HPDE6-E6E7 (cell line): ENCODE measurements around the gene TSPAN9.

Source experiments
- DNase-seq: peaks from one replicate; pipeline ENCODE4 v3.0.0; 2011; ENCODE audit warnings: missing footprints; ENCODE audit errors: extremely low spot score

TSPAN9 gene

DNA sequence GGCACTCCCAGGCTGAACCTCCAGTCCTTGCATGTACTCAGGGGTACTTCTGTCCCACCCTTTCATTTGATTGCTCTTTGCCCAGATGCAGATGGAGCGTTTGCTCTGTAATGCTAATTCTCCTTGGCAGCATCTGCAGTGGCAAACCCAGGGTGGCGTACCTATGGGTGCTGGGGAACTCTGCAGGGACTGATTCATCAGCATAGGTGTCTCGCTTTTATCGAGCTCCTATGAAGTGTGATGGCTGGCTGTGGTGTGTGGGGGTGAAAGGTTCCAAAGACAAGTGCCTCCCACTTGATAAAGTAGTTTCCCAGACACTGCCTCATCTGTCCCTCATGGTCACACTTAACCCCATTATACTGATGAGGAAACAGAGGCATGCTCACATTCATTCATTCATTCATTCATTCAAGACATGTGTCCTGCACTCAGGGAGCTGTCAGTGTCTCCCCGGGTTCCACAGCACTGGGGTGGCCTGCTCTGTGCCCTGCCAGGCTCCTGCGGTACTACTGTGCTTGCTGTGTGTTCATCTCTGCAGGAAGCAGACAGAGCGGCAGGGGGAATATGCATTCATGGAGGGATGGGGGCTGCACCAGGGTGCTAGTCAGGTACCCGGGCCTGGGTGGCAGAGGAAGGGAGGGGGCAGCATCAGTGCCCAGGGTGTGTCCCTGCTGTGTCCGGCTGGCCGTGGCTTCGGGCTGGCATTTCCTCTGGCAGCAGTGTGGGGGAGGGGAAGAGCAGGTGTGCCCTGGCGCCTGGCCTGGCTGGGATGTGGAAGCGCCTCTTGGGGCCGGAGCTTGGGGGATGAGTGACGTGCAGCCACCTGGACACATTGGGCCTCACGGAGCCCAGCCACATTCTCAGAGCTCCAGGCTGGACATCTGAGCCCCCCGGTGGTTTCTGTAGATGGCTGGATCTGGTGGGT, 110.9 kb downstream of the TSPAN9 start:
- no peak for DNase-seq

DNA sequence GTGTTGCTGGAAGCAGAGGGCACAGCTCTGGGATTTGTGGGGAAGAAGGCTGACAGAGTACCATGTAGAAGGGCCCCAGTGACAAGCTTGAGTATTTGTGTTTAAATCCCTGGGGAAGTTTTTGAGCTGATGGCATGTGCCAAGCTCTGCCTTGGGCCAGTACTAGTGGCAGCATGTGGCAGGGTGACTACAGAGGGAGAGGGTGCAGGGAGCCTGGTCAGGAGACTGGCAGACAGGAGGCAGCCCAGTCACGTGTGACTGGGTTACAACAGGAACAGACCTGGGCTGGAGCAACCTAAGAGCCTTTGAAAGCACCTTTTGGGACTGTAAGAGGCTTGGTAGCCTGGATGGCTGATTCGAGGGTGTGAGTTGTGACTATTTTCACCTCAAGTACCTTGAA, 112.1 kb downstream of the TSPAN9 start:
- no peak for DNase-seq

DNA sequence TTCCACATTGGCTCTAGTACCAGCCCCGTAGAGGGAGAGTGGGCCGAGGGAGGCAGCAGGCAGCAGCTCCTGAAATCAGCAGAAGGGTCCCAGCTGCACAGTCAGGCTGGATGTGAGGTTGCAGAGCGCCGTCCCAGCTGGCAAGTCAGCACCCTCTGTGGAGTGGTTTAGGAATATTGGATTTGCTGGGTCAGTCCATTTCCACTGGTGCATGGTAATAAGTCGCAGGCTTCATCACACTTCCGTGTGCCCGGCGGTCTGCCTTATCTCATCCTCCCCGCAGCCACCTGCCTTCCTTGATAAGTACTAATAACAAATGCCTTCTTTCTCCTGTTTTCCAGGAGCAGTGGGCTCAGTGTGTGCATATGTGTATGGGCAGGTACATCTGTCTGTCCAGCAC, 112.9 kb downstream of the TSPAN9 start:
- no peak for DNase-seq

DNA sequence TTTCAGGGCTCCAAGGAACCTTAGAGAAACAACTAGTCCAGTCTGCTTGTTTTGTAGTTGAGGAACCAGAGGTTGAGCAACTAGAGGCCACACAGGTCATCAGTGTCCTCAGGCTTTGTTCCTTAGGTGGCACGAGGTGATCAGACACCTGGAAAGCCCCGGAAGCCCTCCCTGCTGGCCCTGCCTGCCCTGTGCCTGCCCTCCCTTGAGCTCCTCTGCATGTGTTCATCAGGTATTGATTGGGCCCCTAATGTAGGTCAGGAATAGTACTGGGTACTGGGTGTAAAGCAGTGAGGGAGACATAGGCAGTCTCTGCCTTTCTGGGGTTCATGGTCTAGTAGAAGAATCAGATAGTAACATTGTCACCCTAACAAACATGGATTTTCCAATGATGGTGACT, 114.3 kb downstream of the TSPAN9 start:
- DNase-seq, result no peak

DNA sequence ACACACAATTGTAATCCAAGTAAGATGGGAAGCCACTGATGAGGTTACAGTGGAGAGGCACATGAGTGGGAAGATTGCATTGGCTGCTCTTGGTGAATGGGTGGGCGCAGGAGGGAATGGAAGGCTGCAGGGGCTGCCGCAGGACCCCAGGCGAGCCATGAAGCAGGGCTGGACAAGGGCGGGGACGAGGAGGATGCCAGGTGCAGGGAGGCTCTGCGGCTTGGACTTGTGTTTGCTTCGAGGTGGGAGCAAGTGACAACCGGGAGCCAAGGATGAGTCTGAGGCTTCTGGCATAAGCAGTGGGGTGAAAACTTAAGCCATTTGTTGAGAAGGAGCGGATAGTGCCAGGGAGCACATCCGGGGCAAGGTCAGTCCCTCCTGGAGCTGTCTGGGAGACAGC, 115.0 kb downstream of the TSPAN9 start:
- DNase-seq, result no peak

DNA sequence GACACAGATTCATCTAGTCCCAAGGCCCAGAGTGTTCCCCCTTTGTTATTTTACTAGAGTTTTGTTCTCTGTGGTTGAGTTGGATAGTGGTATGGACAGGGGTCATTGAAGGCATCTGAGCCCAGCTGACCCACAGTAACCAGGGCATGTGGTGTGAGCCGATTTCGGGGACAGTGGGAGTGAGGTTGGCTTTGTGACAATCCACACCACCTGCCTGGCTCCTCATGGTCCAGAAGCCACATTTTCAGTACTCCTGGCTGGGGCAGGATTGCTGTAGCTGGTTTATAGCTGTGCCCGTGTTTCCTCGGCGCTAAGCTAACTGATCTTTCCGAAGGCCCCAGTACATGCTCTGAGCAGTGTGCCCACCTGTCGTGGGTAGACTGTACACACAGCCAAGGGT, 116.0 kb downstream of the TSPAN9 start:
- DNase-seq, result no peak

DNA sequence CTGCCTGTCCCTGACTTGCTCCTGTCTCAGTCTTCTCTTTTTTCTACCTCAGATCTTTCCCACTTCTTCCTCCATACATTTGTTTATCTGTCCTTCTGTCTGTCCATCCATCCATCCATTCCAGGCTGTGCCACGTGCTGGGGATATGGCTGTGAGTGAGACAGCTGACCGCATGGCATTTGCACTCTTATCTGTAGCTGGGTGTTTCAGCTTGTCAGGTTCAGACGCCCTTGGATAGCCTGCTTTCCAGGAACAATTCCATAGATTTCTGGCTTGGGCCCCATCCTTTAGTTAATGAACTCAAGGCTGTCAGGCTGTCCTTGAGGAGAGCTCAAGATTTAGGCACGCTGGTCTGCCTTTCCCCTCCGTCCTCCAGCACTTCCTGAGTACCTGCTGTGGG, 116.6 kb downstream of the TSPAN9 start:
- no peak for DNase-seq

DNA sequence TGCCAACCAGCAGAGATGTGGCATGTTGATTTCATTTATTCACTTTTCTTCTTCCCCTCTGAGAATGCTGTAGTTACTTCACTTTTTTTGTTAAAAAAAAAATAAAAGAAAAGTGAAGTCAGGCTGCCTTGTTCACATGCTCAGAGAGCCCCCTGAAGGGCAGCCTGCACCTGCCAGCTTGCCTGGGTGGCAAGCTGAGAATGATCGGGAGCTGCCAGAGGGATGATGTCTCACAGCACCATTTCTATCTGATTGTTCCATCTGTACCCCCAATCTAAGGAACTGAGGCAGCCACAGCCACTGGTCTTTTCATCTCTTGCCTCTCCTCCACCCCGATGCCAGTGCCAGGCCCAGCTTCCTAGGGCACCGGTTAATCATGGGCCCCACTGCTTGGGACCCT, 118.2 kb downstream of the TSPAN9 start:
- DNase-seq, result no peak

DNA sequence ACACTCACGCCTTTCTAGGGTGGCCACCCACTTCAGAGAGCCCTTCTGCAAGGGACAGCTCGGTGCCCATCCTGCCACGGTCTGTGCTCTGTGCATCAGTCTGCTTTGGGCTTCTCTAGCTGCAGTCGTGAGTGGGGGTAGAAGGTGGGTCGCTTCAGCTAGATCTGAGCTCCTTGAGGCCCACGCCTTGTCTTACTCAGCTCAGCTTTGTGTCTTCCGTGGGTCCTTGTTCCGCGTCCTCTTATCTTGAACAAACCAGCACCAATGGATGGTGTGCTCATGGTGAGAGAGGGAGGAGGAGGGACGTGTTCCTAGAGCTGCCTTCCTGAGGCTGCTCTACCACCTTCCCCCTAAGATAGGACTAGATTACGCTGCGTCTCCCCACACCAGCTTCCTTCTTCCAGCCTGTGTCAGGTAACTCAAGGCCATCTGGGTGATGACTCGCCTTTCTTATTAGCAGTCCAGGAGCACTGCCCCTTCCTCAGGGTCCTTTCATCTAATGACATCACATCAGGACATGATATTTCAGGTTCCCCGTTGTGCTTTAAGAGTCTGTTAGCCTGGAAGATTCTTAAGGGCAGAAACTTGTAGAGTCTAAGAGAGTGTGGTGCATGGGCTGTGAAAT, 118.8 kb downstream of the TSPAN9 start:
- no peak for DNase-seq

DNA sequence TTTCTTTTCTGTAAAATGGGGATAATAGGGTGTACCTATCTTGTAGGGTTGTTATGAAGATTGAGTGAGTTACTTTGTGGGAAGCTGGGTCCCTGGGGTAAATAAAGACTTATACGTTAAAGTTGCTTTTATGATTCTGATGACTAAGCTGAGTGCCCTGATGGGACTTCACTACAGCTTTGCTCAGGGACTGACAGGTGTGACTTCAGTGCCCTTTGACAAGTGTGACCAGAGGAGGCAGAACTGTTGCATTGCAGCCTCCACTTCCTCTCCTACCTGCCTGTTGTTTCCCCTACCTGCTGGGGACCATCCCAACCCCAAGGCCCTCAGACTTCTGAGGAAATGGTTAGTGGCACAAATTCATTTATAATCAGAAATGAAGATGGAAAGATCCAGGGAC, 119.3 kb downstream of the TSPAN9 start:
- DNase-seq, result no peak

DNA sequence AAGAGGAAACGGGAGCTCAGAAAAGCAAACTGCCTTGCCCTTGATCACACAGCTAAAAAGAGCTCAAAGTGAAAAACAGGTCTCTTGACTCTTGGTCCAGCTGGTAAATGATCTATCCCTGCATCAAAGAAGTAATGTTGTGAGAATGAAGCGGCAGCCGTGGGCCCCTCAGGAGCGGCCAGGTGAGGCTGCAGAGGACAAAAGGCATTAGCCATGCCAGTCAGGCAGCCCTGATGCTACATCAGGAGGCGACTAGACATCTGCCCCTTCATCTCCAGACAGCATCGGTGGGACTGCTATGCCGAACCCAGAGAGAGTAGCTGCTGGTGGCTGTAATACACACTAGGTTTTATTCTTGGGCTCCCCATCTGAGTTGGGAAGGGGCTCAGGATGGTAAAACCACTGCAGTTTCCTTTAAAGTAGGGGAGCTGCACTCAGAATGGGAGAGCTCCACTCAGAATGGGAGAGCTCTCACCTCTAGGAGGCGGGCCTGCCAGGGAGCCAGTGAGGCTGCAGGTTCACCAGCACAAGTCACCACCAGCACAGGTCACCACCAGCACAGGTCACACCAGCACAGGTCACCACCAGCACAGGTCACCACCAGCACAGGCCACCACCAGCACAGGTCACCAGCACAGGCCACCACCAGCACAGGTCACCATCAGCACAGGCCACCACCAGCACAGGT, 120.1 kb downstream of the TSPAN9 start:
- DNase-seq, result no peak

DNA sequence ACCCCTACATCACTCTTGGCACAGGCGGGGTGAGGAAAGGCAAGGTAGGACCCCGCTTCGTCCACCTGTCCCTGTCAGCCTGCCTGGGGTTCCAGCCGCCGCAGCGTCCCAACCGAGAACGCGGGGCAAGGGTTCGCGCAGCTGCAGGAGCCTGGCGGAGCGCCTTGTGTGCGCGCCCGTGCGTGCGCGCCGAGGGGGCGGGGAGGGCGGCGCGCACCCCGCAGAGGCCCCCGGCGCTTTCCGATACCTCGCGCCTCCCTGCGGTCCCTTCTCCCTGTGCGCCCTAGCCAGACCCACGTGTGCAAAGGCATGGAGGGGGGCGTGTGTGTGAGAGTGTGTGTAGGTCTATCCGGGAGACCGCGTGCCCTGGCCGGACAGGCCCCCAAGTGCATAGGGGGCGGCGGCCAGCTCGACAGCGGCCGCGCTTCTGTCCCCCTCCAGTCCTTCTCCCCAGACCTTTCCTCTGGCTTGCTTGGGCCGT, 122.4 kb downstream of the TSPAN9 start:
- no peak for DNase-seq

DNA sequence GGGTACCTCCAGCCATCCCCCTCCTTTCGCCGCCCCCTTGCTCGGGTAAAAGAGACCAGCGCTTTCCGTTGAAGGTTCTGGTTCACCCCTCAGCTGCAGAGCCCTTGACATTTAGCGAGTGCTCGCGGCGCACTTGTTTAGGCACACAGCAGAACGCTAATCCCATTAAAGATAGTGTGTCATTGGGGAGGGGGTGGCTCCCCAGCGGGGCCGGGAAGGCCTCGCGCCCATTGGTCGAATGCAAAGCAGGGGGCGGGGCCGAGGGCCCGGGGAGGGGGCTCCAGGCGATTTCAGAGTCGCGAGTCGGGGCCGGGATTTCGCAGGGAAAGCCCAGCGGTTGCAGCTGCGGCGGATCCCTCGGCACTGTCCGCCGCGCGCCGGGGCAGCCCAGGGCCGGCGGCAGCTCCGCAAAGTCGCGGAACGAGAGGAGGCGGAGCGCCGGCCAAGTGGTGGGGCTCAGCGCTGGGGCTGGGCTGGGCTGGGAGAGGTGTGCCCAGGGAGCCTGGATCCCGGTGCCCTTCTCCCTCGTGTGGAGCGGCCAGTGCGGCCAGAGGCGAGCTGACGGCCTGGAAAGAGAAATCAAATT, 122.9 kb downstream of the TSPAN9 start:
- no peak for DNase-seq

DNA sequence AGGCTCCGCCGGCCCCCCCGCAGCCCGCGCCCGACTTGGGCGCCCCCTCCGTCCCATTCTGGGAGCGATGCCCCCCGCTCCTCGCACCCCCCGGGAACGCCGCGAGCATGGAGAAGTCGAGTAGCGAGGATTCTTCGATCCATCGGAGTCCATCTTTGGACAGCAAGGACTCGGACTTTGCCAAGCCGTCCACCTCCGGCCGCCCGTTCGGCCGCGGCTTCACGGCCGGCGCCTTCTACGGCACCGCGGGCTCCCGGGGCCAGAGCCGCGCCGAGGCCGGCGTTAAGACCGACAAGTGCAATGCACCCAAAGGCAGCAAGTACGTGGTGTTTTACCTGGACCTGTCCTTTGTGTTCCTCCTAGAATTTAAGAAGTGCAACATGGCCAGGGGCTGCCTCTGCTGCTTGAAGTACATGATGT, 123.6 kb downstream of the TSPAN9 start:
- DNase-seq, result no peak

DNA sequence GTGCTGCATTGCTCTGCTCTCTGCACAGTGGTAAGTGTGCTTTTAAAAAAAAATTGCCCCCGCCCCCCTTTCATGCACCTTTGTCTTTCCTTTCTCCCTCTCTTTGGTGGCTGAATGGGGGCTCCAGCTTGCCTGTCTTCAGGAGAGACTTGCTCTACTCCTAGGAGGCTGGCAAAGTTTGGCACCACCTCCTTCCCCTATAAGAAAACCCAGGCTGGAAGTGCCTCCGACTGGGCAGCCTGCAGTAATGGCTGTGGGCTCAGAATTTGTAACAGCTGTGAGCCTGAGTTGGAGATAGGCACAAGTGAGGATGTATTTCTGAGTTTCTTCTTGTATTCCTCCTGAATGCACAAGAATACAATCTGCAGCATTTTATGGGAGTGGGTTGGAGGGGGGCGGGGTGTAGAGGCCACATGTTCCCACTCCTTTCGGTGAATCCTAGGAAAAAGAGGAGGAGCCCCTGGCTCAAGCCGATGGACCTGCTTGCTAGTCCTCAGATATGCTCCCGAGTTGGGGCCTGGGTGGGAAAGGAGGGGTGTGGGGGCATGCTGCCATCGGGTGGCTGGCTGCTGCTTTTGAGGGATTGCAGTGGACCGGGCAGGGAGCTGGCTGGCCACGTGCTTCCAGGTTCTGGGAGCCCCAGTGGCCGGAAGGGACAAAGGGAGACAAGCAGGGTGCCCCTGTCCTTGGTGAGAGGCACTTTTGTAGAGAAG, 124.3 kb downstream of the TSPAN9 start:
- no peak for DNase-seq

DNA sequence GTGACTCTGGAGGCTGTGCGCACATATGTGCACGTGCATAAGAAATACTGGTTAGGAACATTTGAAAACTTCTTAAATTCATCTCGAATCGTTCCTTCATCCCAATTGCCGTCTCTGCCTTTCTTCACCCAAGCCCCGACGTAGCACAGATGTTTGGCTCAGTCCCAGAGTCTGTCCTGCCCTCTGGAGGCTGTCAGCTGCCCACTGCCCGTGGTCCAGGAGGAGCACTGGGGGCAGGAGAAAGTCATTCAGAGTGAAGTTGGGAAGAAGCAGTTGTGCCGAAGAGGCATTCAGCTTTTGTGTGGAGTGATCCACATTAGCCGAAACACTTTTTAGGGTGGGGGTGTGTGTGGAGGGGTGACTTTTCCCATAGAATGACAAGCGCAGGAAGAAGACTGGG, 124.9 kb downstream of the TSPAN9 start:
- no peak for DNase-seq

DNA sequence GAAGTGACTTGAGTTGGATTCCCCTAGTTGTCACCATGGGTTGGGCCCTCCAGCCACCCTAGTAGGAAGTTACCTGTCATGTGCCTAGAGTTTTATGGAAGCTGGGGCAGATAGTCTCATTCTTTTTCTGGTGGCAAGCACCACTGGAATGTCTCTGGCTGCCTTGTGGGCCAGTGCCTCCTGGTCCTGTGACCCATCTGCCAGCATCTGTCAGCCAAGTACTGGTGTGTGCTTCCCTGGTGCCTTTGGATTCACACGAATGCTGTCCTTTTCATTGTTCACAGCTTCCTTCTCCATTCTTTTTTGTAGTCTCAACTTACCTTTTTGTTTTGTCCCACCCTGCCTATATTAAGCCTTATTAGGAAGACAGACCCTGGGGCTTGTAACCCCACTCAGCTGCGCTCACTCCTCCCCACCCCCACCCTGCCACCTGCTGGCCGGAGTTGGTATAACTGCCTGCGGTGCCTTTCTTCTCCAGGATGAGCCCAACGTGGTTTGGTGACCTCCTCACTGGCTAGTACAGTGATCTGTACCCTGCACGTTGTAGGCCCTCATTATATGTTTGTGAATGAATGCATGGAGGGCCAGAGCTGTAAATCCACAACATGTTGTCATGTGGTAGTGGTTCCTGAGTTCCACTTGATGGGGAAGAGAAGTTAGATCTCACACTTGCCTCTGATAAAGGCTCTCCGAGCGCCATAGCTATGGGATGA, 125.7 kb downstream of the TSPAN9 start:
- no peak for DNase-seq

DNA sequence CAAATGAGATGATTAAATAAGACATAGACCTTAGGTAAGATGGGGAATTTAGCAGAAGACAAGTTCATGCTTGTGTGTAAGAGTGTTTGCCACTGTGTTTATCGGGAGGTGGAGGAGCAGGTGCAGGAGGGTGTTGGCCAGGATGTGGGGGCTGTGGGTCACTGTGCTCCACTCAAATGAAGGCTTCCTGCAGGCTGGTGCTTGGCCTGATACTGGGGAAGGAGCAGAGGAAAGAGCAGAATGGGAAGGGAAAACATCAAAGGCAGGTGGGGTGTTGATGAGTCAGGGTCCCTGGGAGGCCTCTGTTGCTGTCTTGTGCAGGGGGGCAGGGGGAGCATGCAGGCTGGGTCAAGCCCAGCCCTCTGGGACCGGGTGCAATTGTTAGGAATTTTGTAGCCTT, 126.5 kb downstream of the TSPAN9 start:
- no peak for DNase-seq

DNA sequence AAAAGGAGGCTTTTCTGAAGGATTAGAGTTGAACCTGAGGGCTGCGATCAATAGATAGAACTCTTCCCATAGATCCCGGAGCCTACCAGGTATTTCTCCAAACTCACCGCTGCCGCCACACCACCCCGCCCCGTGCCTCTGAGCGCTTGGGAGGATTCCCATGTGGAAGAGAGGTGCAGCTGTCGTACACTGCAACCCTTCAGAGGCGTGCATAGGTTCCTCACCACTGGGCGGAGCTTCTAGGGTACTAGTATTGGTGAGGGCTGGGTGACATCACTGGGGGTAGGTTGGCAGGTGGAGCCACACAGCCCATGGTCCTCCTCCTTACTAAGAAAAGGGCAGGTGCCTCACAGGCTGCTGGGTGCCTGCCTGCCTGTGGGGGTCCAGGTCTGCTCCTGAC, 127.0 kb downstream of the TSPAN9 start:
- DNase-seq, result peak; percentile 76

DNA sequence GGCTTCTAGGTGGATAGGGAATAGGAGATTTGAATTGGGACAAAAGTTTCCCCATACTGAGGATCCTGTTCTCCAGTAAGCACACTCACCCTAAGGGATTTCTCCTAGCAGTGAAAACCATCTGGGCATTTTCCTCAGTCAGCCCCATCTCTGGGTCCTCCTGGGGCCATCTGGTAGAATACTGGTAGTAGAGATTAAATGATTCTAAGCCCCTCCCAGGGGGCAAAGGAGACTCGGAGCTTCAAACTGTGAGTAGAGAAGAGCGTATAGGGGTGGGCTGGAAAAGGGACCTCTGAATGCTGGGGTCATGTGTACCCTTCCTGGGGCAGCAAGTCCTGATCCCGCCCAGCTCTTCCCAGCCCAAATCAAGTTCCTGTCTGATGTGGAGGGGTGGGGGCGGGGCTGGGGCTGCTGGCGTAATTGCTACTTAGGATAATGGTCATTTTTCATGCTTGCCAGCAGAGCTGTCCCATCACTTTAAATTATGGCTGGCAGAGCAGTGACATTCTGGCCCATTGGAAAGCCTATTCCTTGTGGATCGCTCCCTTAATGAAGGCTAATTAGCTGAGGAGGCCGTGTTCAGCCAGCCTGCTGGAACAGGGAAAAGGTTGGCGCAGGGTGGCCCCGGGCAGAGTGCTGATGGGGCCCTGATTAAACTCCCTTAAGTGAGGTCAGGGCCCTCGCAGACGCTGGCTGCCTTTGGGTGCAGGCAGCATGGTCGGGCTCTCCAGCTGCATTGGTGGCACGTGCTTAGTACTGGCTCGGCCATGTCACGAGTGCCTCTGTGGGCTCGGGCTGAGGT, 127.8 kb downstream of the TSPAN9 start:
- no peak for DNase-seq
